Measurements from ENCODE around the gene HELT.

DNA sequence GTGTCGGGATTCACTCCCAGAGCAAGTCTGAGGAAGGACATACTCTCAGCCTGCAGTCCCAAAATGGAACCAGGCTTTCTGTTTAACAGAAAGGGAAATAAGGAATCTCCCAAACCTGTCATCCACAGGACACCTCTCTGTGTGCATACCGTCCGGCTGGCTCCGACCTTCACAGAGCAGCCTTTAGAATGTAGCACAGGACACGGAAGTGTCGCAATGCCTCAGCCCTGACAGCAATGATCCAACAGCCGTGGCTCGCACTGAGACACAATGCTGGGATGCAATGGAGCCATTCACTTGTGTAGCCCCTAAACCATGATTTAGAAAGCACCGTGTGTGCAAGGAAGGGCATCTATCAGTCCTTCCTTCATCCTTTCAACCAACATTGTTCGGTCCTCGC is 15.5 kb upstream of the HELT start:
- TF ChIP-seq, protein P1, sequence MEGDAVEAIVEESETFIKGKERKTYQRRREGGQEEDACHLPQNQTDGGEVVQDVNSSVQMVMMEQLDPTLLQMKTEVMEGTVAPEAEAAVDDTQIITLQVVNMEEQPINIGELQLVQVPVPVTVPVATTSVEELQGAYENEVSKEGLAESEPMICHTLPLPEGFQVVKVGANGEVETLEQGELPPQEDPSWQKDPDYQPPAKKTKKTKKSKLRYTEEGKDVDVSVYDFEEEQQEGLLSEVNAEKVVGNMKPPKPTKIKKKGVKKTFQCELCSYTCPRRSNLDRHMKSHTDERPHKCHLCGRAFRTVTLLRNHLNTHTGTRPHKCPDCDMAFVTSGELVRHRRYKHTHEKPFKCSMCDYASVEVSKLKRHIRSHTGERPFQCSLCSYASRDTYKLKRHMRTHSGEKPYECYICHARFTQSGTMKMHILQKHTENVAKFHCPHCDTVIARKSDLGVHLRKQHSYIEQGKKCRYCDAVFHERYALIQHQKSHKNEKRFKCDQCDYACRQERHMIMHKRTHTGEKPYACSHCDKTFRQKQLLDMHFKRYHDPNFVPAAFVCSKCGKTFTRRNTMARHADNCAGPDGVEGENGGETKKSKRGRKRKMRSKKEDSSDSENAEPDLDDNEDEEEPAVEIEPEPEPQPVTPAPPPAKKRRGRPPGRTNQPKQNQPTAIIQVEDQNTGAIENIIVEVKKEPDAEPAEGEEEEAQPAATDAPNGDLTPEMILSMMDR (IDR thresholded peaks at IDR 0.05), result no peak
- TF ChIP-seq EP300 (IDR thresholded peaks at IDR 0.05), result no peak

Measured in ovary (tissue), 3 donors.